CD4-positive, CD25-positive, alpha-beta regulatory T cell (primary cell): ENCODE data around the gene MRPS27. TPM values are rescaled to one million over a fixed set of nuclear protein-coding genes. Genes with fewer than 3 reads are reported as not detected.

ENCODE experiments used
- ATAC-seq, 2 donors: fragments of 150-1000 bp; cut with Tn5 transposase; one replicate each; pipeline ENCODE4 v1.10.0; 2021; ENCODE audit warnings: low read depth in 2 of 2, moderate number of reproducible peaks in 2 of 2, moderate library complexity in 1 of 2
- DNase-seq, 3 donors: peaks; one replicate each; pipeline versions ENCODE4 v3.0.0 to v3.0.0-alpha.2; 2012 to 2022; ENCODE audit warnings: mixed read lengths in 1 of 3
- H3K27ac ChIP-seq: one replicate; pipeline ENCODE4 v1.7.0; 2013; ENCODE audit warnings: mild to moderate bottlenecking, low read length; ENCODE audit not compliant: insufficient read depth, poor library complexity, severe bottlenecking
- H3K27me3 ChIP-seq: one replicate; pipeline ENCODE4 v1.7.0; 2013; ENCODE audit warnings: low read length; ENCODE audit not compliant: control insufficient read depth, insufficient read depth
- H3K36me3 ChIP-seq: one replicate; pipeline ENCODE4 v1.7.0; 2013; ENCODE audit warnings: mild to moderate bottlenecking, low read length, moderate library complexity; ENCODE audit not compliant: control insufficient read depth, insufficient read depth
- H3K4me1 ChIP-seq: 2 replicates; pipeline ENCODE4 v1.7.0; 2013; ENCODE audit warnings: mild to moderate bottlenecking, low read length; ENCODE audit not compliant: insufficient read depth, control insufficient read depth, poor library complexity, severe bottlenecking
- H3K4me3 ChIP-seq: one replicate; pipeline ENCODE4 v1.7.0; 2013; ENCODE audit warnings: low read depth, mild to moderate bottlenecking, low read length, moderate library complexity
- H3K9me3 ChIP-seq, 2 experiments: 1 replicate in 1 of 2; 2 replicates in 1 of 2; pipeline ENCODE4 v1.7.0; 2013; ENCODE audit warnings: low read length in 2 of 2, mild to moderate bottlenecking in 1 of 2, moderate library complexity in 1 of 2; ENCODE audit not compliant: control insufficient read depth in 2 of 2
- H3K27ac Mint-ChIP-seq, 3 donors: one replicate each; pipeline ENCODE4 v1.8.0; 2020 to 2022; ENCODE audit warnings: mild to moderate bottlenecking in 3 of 3, mixed read lengths in 3 of 3, moderate library complexity in 2 of 3
- H3K27me3 Mint-ChIP-seq: one replicate; pipeline ENCODE4 v1.8.0; 2022; ENCODE audit warnings: mild to moderate bottlenecking, mixed read lengths
- H3K36me3 Mint-ChIP-seq: one replicate; pipeline ENCODE4 v1.8.0; 2020; ENCODE audit warnings: mixed read lengths
- H3K4me1 Mint-ChIP-seq, 4 donors: one replicate each; pipeline ENCODE4 v1.8.0; 2020 to 2022; ENCODE audit warnings: mixed read lengths in 4 of 4, mild to moderate bottlenecking in 1 of 4
- H3K4me3 Mint-ChIP-seq, 4 donors: one replicate each; pipeline ENCODE4 v1.8.0; 2020 to 2022; ENCODE audit warnings: mild to moderate bottlenecking in 4 of 4, mixed read lengths in 4 of 4, moderate library complexity in 3 of 4
- H3K9me3 Mint-ChIP-seq, 7 donors: one replicate each; pipeline ENCODE4 v1.8.0; 2020 to 2022; ENCODE audit warnings: mixed read lengths in 7 of 7, mild to moderate bottlenecking in 3 of 7, moderate library complexity in 2 of 7
- polyA plus RNA-seq, 4 donors: library from polyadenylated mRNA; unstranded; fragments of 300-500 nt; fragmentation: Illumina TruSeq; gene quantifications; one replicate each; pipeline ENCODE4 v1.2.3, GENCODE V29; 2021
- total RNA-seq: library from RNA; stranded (reverse); gene quantifications from one replicate; pipeline ENCODE4 v1.2.3, GENCODE V29; 2022

Gene MRPS27
- total and polyA plus RNA-seq, 5 donors from 2014 or later: 36.2 to 53.1 (median 42.5) TPM

GRCh38 chr5:72205431-72206009 is 114.5 kb downstream of the MRPS27 start:
- Mint-ChIP-seq H3K4me3 (no peak overlapping the region), H3K27ac (no peak overlapping the region), H3K27me3 (no peaks in the 10 kb centered on the region), H3K9me3 (no peaks in the 10 kb centered on the region), H3K36me3 (peaks cover 4% of the 10 kb centered on the region), H3K4me1 (peaks cover 0 to 5% (median 0%) of the 10 kb centered on the region in 4 donors)
- Histone ChIP-seq H3K36me3 (no peaks in the 10 kb centered on the region), H3K9me3 (no peaks in the 10 kb centered on the region), H3K27me3 (no peaks in the 10 kb centered on the region), H3K4me1 (no peaks in the 10 kb centered on the region), H3K27ac (no peak overlapping the region), H3K4me3 (no peak overlapping the region)
- DNase-seq (no peak), ATAC-seq (no peak)

GRCh38 chr5:72204946-72205345 is 115.1 kb downstream of the MRPS27 start:
- peaks cover 0 to 5% (median 0%) of the 10 kb centered on the region in 4 donors for H3K4me1 Mint-ChIP-seq
- no peak for DNase-seq
- H3K27me3 Mint-ChIP-seq: no peaks in the 10 kb centered on the region
- H3K9me3 Mint-ChIP-seq: no peaks in the 10 kb centered on the region
- ATAC-seq: no peak
- no peak overlapping the region for H3K27ac Mint-ChIP-seq
- no peak overlapping the region for H3K4me3 Mint-ChIP-seq
- H3K27ac ChIP-seq: no peak overlapping the region
- no peaks in the 10 kb centered on the region for H3K4me1 ChIP-seq
- peaks cover 4% of the 10 kb centered on the region for H3K36me3 Mint-ChIP-seq
- H3K36me3 ChIP-seq: no peaks in the 10 kb centered on the region
- no peaks in the 10 kb centered on the region for H3K27me3 ChIP-seq
- no peak overlapping the region for H3K4me3 ChIP-seq
- H3K9me3 ChIP-seq: no peaks in the 10 kb centered on the region

- Histone ChIP-seq H3K27ac (no peak overlapping the region), H3K9me3 (no peaks in the 10 kb centered on the region), H3K36me3 (no peaks in the 10 kb centered on the region), H3K4me3 (no peak overlapping the region), H3K4me1 (no peaks in the 10 kb centered on the region), H3K27me3 (no peaks in the 10 kb centered on the region)
- DNase-seq: no peak
- Mint-ChIP-seq H3K4me3 (no peak overlapping the region), H3K27ac (no peak overlapping the region), H3K9me3 (no peaks in the 10 kb centered on the region), H3K4me1 (peaks cover 0 to 5% (median 0%) of the 10 kb centered on the region in 4 donors), H3K27me3 (no peaks in the 10 kb centered on the region), H3K36me3 (peaks cover 4% of the 10 kb centered on the region)
- no peak for ATAC-seq
Measured at GRCh38 chr5:72203251-72203845, 116.7 kb downstream of the MRPS27 start.

GRCh38 chr5:72202331-72202825 is 117.7 kb downstream of the MRPS27 start:
- Mint-ChIP-seq H3K27ac (no peak overlapping the region), H3K4me1 (peaks cover 0 to 5% (median 0%) of the 10 kb centered on the region in 4 donors), H3K9me3 (no peaks in the 10 kb centered on the region), H3K27me3 (no peaks in the 10 kb centered on the region), H3K4me3 (no peak overlapping the region), H3K36me3 (peaks cover 4% of the 10 kb centered on the region)
- Histone ChIP-seq H3K4me1 (no peaks in the 10 kb centered on the region), H3K27ac (no peak overlapping the region), H3K27me3 (no peaks in the 10 kb centered on the region), H3K9me3 (no peaks in the 10 kb centered on the region), H3K36me3 (no peaks in the 10 kb centered on the region), H3K4me3 (no peak overlapping the region)
- no peak for ATAC-seq
- no peak for DNase-seq

GRCh38 chr5:72199681-72200080 is 120.4 kb downstream of the MRPS27 start:
- peaks cover 0 to 6% (median 0%) of the 10 kb centered on the region in 4 donors for H3K4me1 Mint-ChIP-seq
- Histone ChIP-seq H3K27me3 (no peaks in the 10 kb centered on the region), H3K9me3 (no peaks in the 10 kb centered on the region), H3K4me1 (no peaks in the 10 kb centered on the region), H3K36me3 (no peaks in the 10 kb centered on the region), H3K4me3 (no peak overlapping the region), H3K27ac (no peak overlapping the region)
- peak overlapping the region in 1 of 4 donors; percentile 24 for H3K4me3 Mint-ChIP-seq
- H3K27ac Mint-ChIP-seq: no peak overlapping the region
- H3K36me3 Mint-ChIP-seq: peaks cover 3% of the 10 kb centered on the region
- peaks cover 13% of the 10 kb centered on the region for H3K27me3 Mint-ChIP-seq
- DNase-seq: no peak
- no peak for ATAC-seq
- peaks cover 0 to 4% (median 2%) of the 10 kb centered on the region in 7 donors for H3K9me3 Mint-ChIP-seq

GRCh38 chr5:72197393-72197792 is 122.6 kb downstream of the MRPS27 start:
- no peaks in the 10 kb centered on the region for H3K4me1 ChIP-seq
- ATAC-seq (no peak), DNase-seq (no peak)
- Mint-ChIP-seq H3K9me3 (peaks cover 0 to 7% (median 2%) of the 10 kb centered on the region in 7 donors), H3K27ac (no peak overlapping the region), H3K36me3 (peaks cover 3% of the 10 kb centered on the region), H3K4me1 (peaks cover 0 to 6% (median 0%) of the 10 kb centered on the region in 4 donors), H3K4me3 (no peak overlapping the region), H3K27me3 (peaks cover 22% of the 10 kb centered on the region)
- no peak overlapping the region for H3K27ac ChIP-seq
- peaks cover 5% of the 10 kb centered on the region for H3K27me3 ChIP-seq
- no peaks in the 10 kb centered on the region for H3K36me3 ChIP-seq
- no peak overlapping the region for H3K4me3 ChIP-seq
- no peaks in the 10 kb centered on the region for H3K9me3 ChIP-seq

GRCh38 chr5:72195581-72195980 is 124.5 kb downstream of the MRPS27 start:
- ATAC-seq (no peak), DNase-seq (no peak)
- H3K27me3 Mint-ChIP-seq: peaks cover 36% of the 10 kb centered on the region
- no peak overlapping the region for H3K4me3 Mint-ChIP-seq
- peaks cover 0 to 7% (median 2%) of the 10 kb centered on the region in 7 donors for H3K9me3 Mint-ChIP-seq
- Histone ChIP-seq H3K27me3 (peaks cover 8% of the 10 kb centered on the region), H3K4me3 (no peak overlapping the region), H3K27ac (no peak overlapping the region), H3K9me3 (no peaks in the 10 kb centered on the region), H3K4me1 (no peaks in the 10 kb centered on the region), H3K36me3 (no peaks in the 10 kb centered on the region)
- peaks cover 3% of the 10 kb centered on the region for H3K36me3 Mint-ChIP-seq
- H3K27ac Mint-ChIP-seq: no peak overlapping the region
- peaks cover 0 to 6% (median 0%) of the 10 kb centered on the region in 4 donors for H3K4me1 Mint-ChIP-seq

- H3K36me3 Mint-ChIP-seq: peaks cover 3% of the 10 kb centered on the region
- peaks cover 0 to 7% (median 2%) of the 10 kb centered on the region in 7 donors for H3K9me3 Mint-ChIP-seq
- H3K4me3 Mint-ChIP-seq: no peak overlapping the region
- H3K4me3 ChIP-seq: no peak overlapping the region
- H3K9me3 ChIP-seq: no peaks in the 10 kb centered on the region
- H3K27ac Mint-ChIP-seq: no peak overlapping the region
- ATAC-seq (no peak), DNase-seq (peak in 1 of 3 donors; percentile 18)
- no peaks in the 10 kb centered on the region for H3K4me1 ChIP-seq
- H3K4me1 Mint-ChIP-seq: peaks cover 0 to 6% (median 0%) of the 10 kb centered on the region in 4 donors
- peaks cover 39% of the 10 kb centered on the region for H3K27me3 Mint-ChIP-seq
- H3K27me3 ChIP-seq: peaks cover 12% of the 10 kb centered on the region
- H3K27ac ChIP-seq: no peak overlapping the region
- H3K36me3 ChIP-seq: no peaks in the 10 kb centered on the region
Measured at GRCh38 chr5:72194846-72195245, 125.2 kb downstream of the MRPS27 start.
